GM12872 (cell line): ENCODE measurements around the gene AP1B1.

Experiments
- TF ChIP-seq, protein P1 (sequence below): IDR thresholded peaks from 3 replicates; pipeline ENCODE4 v1.5.1; 2011; ENCODE audit warnings: low read depth, mild to moderate bottlenecking, low read length, moderate library complexity; ENCODE audit not compliant: insufficient read depth

The AP1B1 gene

DNA sequence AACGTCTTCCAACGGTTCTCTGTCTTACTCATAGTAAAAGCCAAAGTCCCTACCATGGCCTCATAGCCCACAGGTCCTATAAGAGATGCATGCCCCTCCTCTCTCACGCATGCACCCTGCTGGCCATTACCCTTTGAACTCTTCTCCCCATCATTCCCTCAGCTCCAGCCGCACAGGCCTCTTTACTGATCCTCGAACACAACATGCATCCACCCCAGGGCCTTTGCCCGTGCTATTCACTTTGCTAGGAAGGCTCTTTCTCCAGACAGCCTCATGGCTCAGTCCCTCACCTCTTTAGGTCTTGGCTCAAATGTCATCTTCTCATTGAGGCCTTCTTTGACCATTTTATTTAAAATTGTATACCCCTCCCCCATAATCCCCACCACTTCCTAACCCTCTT lies 7.5 kb downstream of the AP1B1 start:
- TF ChIP-seq, protein P1, sequence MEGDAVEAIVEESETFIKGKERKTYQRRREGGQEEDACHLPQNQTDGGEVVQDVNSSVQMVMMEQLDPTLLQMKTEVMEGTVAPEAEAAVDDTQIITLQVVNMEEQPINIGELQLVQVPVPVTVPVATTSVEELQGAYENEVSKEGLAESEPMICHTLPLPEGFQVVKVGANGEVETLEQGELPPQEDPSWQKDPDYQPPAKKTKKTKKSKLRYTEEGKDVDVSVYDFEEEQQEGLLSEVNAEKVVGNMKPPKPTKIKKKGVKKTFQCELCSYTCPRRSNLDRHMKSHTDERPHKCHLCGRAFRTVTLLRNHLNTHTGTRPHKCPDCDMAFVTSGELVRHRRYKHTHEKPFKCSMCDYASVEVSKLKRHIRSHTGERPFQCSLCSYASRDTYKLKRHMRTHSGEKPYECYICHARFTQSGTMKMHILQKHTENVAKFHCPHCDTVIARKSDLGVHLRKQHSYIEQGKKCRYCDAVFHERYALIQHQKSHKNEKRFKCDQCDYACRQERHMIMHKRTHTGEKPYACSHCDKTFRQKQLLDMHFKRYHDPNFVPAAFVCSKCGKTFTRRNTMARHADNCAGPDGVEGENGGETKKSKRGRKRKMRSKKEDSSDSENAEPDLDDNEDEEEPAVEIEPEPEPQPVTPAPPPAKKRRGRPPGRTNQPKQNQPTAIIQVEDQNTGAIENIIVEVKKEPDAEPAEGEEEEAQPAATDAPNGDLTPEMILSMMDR, result no peak

DNA sequence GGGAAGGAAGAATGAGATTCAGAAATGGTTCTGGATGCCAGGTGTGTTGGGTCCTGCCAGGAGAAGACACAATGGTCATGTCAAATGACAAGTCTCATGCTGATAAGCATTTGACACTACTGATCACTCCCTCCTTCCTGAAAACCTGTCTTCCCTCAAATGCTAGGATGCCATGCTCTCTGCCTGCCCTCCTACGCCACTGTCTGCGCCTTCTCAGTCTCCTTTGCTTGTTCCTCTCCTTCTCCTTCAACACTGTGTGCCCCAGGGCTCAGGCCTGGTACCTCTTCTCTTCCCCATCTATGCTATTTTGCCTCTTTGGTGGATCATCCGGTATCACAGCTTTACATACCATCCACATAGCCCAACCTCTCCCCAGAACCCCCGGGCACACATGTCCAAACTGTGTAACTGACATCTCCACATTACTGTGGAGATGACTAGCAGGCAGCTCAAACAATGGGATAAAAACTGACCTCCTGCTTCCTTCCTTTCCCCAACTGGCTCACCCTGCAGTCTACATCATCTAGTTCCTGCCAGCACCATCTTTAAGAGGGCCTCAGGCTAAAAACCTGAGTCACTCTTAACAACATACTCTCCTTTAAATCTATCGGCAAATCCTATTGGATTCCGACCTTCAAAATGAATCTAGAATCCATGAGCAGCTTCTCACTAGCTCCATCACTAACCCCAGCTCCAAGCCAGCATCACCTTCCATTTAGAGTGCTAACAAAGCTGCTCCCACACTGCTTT lies 8.2 kb downstream of the AP1B1 start:
- TF ChIP-seq, protein P1, result no peak

DNA sequence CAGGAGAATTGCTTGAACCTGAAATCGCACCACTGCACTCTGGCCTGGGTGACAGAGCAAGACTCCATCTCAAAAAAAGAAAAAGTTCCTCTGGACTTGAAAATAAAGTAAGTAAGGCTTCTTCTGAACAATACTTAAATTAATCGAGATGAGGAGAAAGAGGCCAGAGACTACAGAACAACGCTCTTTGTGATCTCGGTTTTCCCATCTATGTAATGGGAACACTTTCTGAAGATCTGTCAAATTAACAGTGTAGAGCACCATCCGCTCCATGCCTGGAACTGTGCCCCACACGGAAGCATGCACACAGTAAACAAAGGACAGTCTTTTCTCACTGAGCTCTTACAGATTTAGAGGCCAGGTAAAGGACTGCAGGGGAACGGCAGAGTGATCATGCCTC lies 9.1 kb downstream of the AP1B1 start:
- TF ChIP-seq, protein P1, result no peak

DNA sequence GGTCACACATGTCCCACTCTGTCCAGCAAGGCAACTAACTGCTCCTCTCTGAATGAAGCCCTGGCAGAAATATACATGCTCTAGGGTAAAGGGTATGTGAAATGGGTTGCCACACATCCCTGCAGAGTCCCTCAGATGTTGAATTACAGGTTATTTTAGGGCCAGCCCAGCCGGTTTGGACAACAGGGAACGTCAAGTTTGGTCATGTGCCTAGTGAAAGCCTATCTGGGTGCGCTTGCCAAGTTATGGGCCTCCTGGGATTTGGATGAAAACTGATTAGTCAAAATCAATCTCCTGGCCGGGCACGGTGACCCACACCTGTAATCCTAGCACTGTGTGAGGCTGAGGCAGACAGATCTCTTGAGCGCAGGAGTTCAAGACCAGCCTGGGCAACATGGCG lies 10.4 kb downstream of the AP1B1 start:
- TF ChIP-seq, protein P1, result no peak

DNA sequence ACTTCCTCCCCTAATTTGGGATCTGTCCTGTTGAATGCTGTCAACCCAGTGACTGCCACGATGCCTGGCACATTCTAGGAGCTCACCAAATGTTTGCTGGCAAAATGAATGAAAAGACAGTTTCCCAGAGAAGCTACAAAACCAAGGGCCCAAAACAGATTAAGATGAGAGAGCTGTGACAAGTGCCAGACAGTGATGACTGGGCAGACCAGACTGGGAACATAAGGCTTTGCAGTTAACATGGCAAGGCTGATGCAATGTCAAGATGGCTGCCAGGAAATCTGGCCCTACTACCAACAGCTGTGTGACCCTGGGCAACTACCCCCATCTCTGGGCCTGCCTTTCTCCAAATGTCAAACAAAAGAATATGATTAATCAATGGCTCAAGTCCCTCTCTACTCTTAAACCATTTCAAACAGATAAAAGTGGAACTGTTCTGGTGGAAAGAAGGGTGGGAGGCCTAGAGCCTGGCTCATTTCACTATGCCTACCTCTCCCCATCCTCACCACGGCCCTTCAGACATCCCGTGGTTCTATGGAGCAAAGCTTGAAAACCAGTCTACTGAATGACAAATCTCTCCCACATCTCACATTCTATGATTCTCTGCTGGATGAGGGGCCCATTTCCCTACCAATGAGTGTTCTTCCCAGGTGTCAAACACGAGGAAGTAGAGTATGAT lies 12.8 kb downstream of the AP1B1 start:
- TF ChIP-seq, protein P1, result no peak

DNA sequence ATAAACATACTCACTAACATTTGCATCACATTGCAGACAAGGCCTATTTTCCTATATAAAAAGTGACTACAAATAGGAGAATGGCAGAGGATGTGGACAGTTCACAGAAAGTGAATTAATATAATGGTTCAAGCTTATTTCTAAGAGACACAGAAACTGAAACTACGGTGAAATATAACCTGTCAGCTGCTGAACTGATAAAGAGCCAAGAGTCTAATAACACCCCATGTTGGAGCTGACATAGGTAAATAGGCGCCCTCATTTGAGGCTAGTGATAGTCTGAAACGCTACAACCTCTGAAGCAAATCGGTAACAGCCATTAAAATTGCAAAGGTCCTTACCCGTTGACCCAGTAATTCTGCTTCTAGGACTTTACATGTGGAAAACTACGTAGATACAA lies 14.0 kb downstream of the AP1B1 start:
- TF ChIP-seq, protein P1, result no peak

DNA sequence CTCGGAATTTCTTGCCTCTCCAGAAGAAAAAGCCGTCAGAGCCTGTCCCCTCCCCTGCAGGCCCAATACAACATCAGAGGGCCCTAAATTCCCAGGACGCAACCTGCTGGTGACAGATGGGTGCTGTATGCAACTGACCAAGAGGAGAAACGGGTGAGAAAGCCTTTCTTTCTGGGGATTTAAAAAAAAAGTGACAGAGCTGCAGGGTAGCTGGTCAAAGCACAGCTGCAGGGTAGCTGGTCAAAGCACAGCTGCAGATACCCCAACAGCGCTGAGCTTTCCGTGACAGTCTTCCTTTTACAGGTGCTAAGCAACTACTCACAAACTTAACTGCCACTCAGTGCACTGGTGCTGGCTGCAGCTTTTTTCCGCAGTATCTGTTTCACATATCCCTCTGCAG lies 17.8 kb downstream of the AP1B1 start:
- TF ChIP-seq, protein P1, result no peak
